ENCODE data around the gene PLCL2.

Gene PLCL2

GRCh38 chr3:16888785-16889607, 4.2 kb downstream of the PLCL2 start:
- no peak overlapping the region for H2AK5ac ChIP-seq (ENCODE audit: low read length, severe bottlenecking)
- no peak overlapping the region for H4K8ac ChIP-seq (ENCODE audit: low read length)
- no peaks in the 10 kb centered on the region for H3K9me3 ChIP-seq (ENCODE audit: control insufficient read depth, low read length)
- H2BK15ac ChIP-seq (ENCODE audit: low read depth, poor library complexity, severe bottlenecking): no peak overlapping the region
- peak overlapping the region in 1 of 2 experiments; percentile 91 for H3K4me3 ChIP-seq (ENCODE audit: insufficient read depth in 1 of 2, low read depth in 1 of 2, low read length in 2 of 2)
- no peak overlapping the region for H3K18ac ChIP-seq (ENCODE audit: low read depth in 1 of 2, low read length in 2 of 2)
- H2AFZ ChIP-seq (ENCODE audit: low read depth, low read length): no peak overlapping the region
- no peaks in the 10 kb centered on the region for H3K36me3 ChIP-seq (ENCODE audit: control insufficient read depth in 1 of 2, insufficient read depth in 2 of 2, low read depth in 1 of 2, low read length in 2 of 2)
- peaks cover 1% of the 10 kb centered on the region for H3K79me1 ChIP-seq (replicated peaks; ENCODE audit: low read length, poor library complexity, severe bottlenecking)
- H3K4ac ChIP-seq (ENCODE audit: low read depth in 1 of 2, low read length in 2 of 2): no peak overlapping the region
- no peak overlapping the region for H2BK120ac ChIP-seq (ENCODE audit: low read depth, low read length)
- H3K14ac ChIP-seq (ENCODE audit: low read length in 2 of 2): no peak overlapping the region
- H2BK12ac ChIP-seq (ENCODE audit: low read length in 2 of 2): no peak overlapping the region
- no peak overlapping the region for H2BK5ac ChIP-seq (ENCODE audit: low read depth, low read length, poor library complexity, severe bottlenecking)
- no peak overlapping the region for H3K23ac ChIP-seq (ENCODE audit: low read length in 2 of 2)
- DNase-seq: no peak
- H3K4me2 ChIP-seq (ENCODE audit: low read length, poor library complexity, severe bottlenecking): no peak overlapping the region
- H3K27me3 ChIP-seq (ENCODE audit: control insufficient read depth in 1 of 2, insufficient read depth in 1 of 2, low read length in 2 of 2): no peaks in the 10 kb centered on the region
- 90% methylated on average over 9 of the region's 9 CpGs for WGBS
- H3K9ac ChIP-seq (ENCODE audit: low read length): peak overlapping the region; percentile 88
- H4K91ac ChIP-seq (ENCODE audit: low read length): no peak overlapping the region
- no peak overlapping the region for H3K27ac ChIP-seq (ENCODE audit: low read length, poor library complexity, severe bottlenecking)
- H3K4me1 ChIP-seq (ENCODE audit: control insufficient read depth, insufficient read depth, low read depth, low read length): peaks cover 7% of the 10 kb centered on the region

GRCh38 chr3:16890597-16891333, 6.0 kb downstream of the PLCL2 start:
- H4K91ac ChIP-seq (ENCODE audit: low read length): no peak overlapping the region
- H2BK120ac ChIP-seq (ENCODE audit: low read depth, low read length): no peak overlapping the region
- H2AFZ ChIP-seq (ENCODE audit: low read depth, low read length): no peak overlapping the region
- no peaks in the 10 kb centered on the region for H3K79me1 ChIP-seq (replicated peaks; ENCODE audit: low read length, poor library complexity, severe bottlenecking)
- no peak overlapping the region for H2BK12ac ChIP-seq (ENCODE audit: low read length in 2 of 2)
- H3K14ac ChIP-seq (ENCODE audit: low read length in 2 of 2): no peak overlapping the region
- no peak overlapping the region for H3K9ac ChIP-seq (ENCODE audit: low read length)
- WGBS: 60% methylated on average over 5 of the region's 5 CpGs
- no peak overlapping the region for H4K8ac ChIP-seq (ENCODE audit: low read length)
- no peaks in the 10 kb centered on the region for H3K36me3 ChIP-seq (ENCODE audit: control insufficient read depth in 1 of 2, insufficient read depth in 2 of 2, low read depth in 1 of 2, low read length in 2 of 2)
- H2BK15ac ChIP-seq (ENCODE audit: low read depth, poor library complexity, severe bottlenecking): no peak overlapping the region
- H2AK5ac ChIP-seq (ENCODE audit: low read length, severe bottlenecking): no peak overlapping the region
- no peak overlapping the region for H3K4me3 ChIP-seq (ENCODE audit: insufficient read depth in 1 of 2, low read depth in 1 of 2, low read length in 2 of 2)
- no peak overlapping the region for H3K4ac ChIP-seq (ENCODE audit: low read depth in 1 of 2, low read length in 2 of 2)
- no peaks in the 10 kb centered on the region for H3K27me3 ChIP-seq (ENCODE audit: control insufficient read depth in 1 of 2, insufficient read depth in 1 of 2, low read length in 2 of 2)
- H3K23ac ChIP-seq (ENCODE audit: low read length in 2 of 2): no peak overlapping the region
- no peak overlapping the region for H3K4me2 ChIP-seq (ENCODE audit: low read length, poor library complexity, severe bottlenecking)
- H3K4me1 ChIP-seq (ENCODE audit: control insufficient read depth, insufficient read depth, low read depth, low read length): no peaks in the 10 kb centered on the region
- no peak overlapping the region for H2BK5ac ChIP-seq (ENCODE audit: low read depth, low read length, poor library complexity, severe bottlenecking)
- no peak overlapping the region for H3K18ac ChIP-seq (ENCODE audit: low read depth in 1 of 2, low read length in 2 of 2)
- DNase-seq: no peak
- H3K27ac ChIP-seq (ENCODE audit: low read length, poor library complexity, severe bottlenecking): no peak overlapping the region
- H3K9me3 ChIP-seq (ENCODE audit: control insufficient read depth, low read length): peaks cover 2% of the 10 kb centered on the region

GRCh38 chr3:16893618-16894200, 9.0 kb downstream of the PLCL2 start:
- Histone ChIP-seq H3K27me3 (ENCODE audit: control insufficient read depth in 1 of 2, insufficient read depth in 1 of 2, low read length in 2 of 2) (no peaks in the 10 kb centered on the region), H3K4ac (ENCODE audit: low read depth in 1 of 2, low read length in 2 of 2) (no peak overlapping the region), H3K27ac (ENCODE audit: low read length, poor library complexity, severe bottlenecking) (no peak overlapping the region), H2BK120ac (ENCODE audit: low read depth, low read length) (no peak overlapping the region), H3K9ac (ENCODE audit: low read length) (no peak overlapping the region), H3K36me3 (ENCODE audit: control insufficient read depth in 1 of 2, insufficient read depth in 2 of 2, low read depth in 1 of 2, low read length in 2 of 2) (no peaks in the 10 kb centered on the region), H3K79me1 (replicated peaks; ENCODE audit: low read length, poor library complexity, severe bottlenecking) (no peaks in the 10 kb centered on the region), H4K8ac (ENCODE audit: low read length) (no peak overlapping the region), H2BK12ac (ENCODE audit: low read length in 2 of 2) (no peak overlapping the region), H2AK5ac (ENCODE audit: low read length, severe bottlenecking) (no peak overlapping the region), H3K14ac (ENCODE audit: low read length in 2 of 2) (no peak overlapping the region), H3K4me2 (ENCODE audit: low read length, poor library complexity, severe bottlenecking) (no peak overlapping the region), H4K91ac (ENCODE audit: low read length) (no peak overlapping the region), H2BK5ac (ENCODE audit: low read depth, low read length, poor library complexity, severe bottlenecking) (no peak overlapping the region), H3K9me3 (ENCODE audit: control insufficient read depth, low read length) (peaks cover 2% of the 10 kb centered on the region), H2BK15ac (ENCODE audit: low read depth, poor library complexity, severe bottlenecking) (no peak overlapping the region), H3K23ac (ENCODE audit: low read length in 2 of 2) (no peak overlapping the region), H2AFZ (ENCODE audit: low read depth, low read length) (no peak overlapping the region), H3K4me3 (ENCODE audit: insufficient read depth in 1 of 2, low read depth in 1 of 2, low read length in 2 of 2) (no peak overlapping the region), H3K4me1 (ENCODE audit: control insufficient read depth, insufficient read depth, low read depth, low read length) (no peaks in the 10 kb centered on the region), H3K18ac (ENCODE audit: low read depth in 1 of 2, low read length in 2 of 2) (no peak overlapping the region)
- DNase-seq: no peak
- 100% methylated on average over 1 of the region's 1 CpG for WGBS

- H3K4me2 ChIP-seq (ENCODE audit: low read length, poor library complexity, severe bottlenecking): no peak overlapping the region
- no peaks in the 10 kb centered on the region for H3K36me3 ChIP-seq (ENCODE audit: control insufficient read depth in 1 of 2, insufficient read depth in 2 of 2, low read depth in 1 of 2, low read length in 2 of 2)
- H2AFZ ChIP-seq (ENCODE audit: low read depth, low read length): no peak overlapping the region
- H3K27me3 ChIP-seq (ENCODE audit: control insufficient read depth in 1 of 2, insufficient read depth in 1 of 2, low read length in 2 of 2): no peaks in the 10 kb centered on the region
- H3K4me3 ChIP-seq (ENCODE audit: insufficient read depth in 1 of 2, low read depth in 1 of 2, low read length in 2 of 2): no peak overlapping the region
- no peak overlapping the region for H3K18ac ChIP-seq (ENCODE audit: low read depth in 1 of 2, low read length in 2 of 2)
- no peak overlapping the region for H2BK15ac ChIP-seq (ENCODE audit: low read depth, poor library complexity, severe bottlenecking)
- no peak overlapping the region for H2BK120ac ChIP-seq (ENCODE audit: low read depth, low read length)
- no peak overlapping the region for H4K91ac ChIP-seq (ENCODE audit: low read length)
- no peak overlapping the region for H3K14ac ChIP-seq (ENCODE audit: low read length in 2 of 2)
- WGBS: 84% methylated on average over 5 of the region's 5 CpGs
- no peak overlapping the region for H3K9ac ChIP-seq (ENCODE audit: low read length)
- H2AK5ac ChIP-seq (ENCODE audit: low read length, severe bottlenecking): no peak overlapping the region
- no peak overlapping the region for H2BK5ac ChIP-seq (ENCODE audit: low read depth, low read length, poor library complexity, severe bottlenecking)
- H3K79me1 ChIP-seq (replicated peaks; ENCODE audit: low read length, poor library complexity, severe bottlenecking): no peaks in the 10 kb centered on the region
- no peak for DNase-seq
- H3K27ac ChIP-seq (ENCODE audit: low read length, poor library complexity, severe bottlenecking): no peak overlapping the region
- H3K4ac ChIP-seq (ENCODE audit: low read depth in 1 of 2, low read length in 2 of 2): no peak overlapping the region
- no peak overlapping the region for H4K8ac ChIP-seq (ENCODE audit: low read length)
- H3K23ac ChIP-seq (ENCODE audit: low read length in 2 of 2): no peak overlapping the region
- H2BK12ac ChIP-seq (ENCODE audit: low read length in 2 of 2): no peak overlapping the region
- no peaks in the 10 kb centered on the region for H3K4me1 ChIP-seq (ENCODE audit: control insufficient read depth, insufficient read depth, low read depth, low read length)
- peaks cover 2% of the 10 kb centered on the region for H3K9me3 ChIP-seq (ENCODE audit: control insufficient read depth, low read length)
These were observed 11.4 kb downstream of the PLCL2 start for GRCh38 chr3:16896094-16896627.

Data from mesenchymal stem cell (in vitro differentiated cells and primary cell).